ENCODE measurements around the gene ZNF329. TPM values are rescaled to one million over a fixed set of nuclear protein-coding genes. Genes with fewer than 3 reads are reported as not detected.

The ZNF329 gene
- total and polyA plus RNA-seq, 9 of the 15 experiments (the other 6 are each of a cell fraction or from before 2014, with no cell fraction given) = 0.21 to 3.6 (median 2.2) TPM

- TF ChIP-seq BCLAF1 (IDR thresholded peaks at IDR 0.05; ENCODE audit: borderline replicate concordance in 1 of 2, control insufficient read depth in 1 of 2, low read depth in 2 of 2, low read length in 1 of 2) = no peak
- TF ChIP-seq NR1H2 (CRISPR knock-in tag; IDR thresholded peaks at IDR 0.05) = no peak
- TF ChIP-seq MAZ (CRISPR knock-in tag; conservative IDR thresholded peaks at IDR 0.05 in 1 of 2, IDR thresholded peaks at IDR 0.05 in 1 of 2) = peak in 1 of 2 experiments; percentile 65; a peak in 3 of 4 replicates
- no peak for TF ChIP-seq SIN3A (IDR thresholded peaks at IDR 0.05; ENCODE audit: borderline replicate concordance in 2 of 2, control insufficient read depth in 1 of 2, low read depth in 2 of 2, low read length in 2 of 2)
- peak; percentile 62 for TF ChIP-seq CXXC5 (CRISPR knock-in tag; IDR thresholded peaks at IDR 0.05)
- no peak for TF ChIP-seq ZNF280B (CRISPR knock-in tag; IDR thresholded peaks at IDR 0.05)
- TF ChIP-seq SNRNP70 (optimal IDR thresholded peaks at IDR 0.05; ENCODE audit: low read depth, low read length) = no peak
- no peak for TF ChIP-seq CEBPB (tag; IDR thresholded peaks at IDR 0.05)
- TF ChIP-seq HNRNPLL (IDR thresholded peaks at IDR 0.05; ENCODE audit: low read depth, low read length, poor library complexity, severe bottlenecking) = peak; percentile 94
- no peak for TF ChIP-seq E2F1 (CRISPR knock-in tag; IDR thresholded peaks at IDR 0.05)
- no peak for TF ChIP-seq BRF1 (IDR thresholded peaks at IDR 0.05; ENCODE audit: borderline replicate concordance, extremely low read depth, insufficient read length)
- TF ChIP-seq RAD51 (IDR thresholded peaks at IDR 0.05; ENCODE audit: borderline replicate concordance, low read depth) = no peak
- no peak for TF ChIP-seq CBX5 (IDR thresholded peaks at IDR 0.05; ENCODE audit: borderline replicate concordance, low read depth)
- no peak for TF ChIP-seq ZNF431 (CRISPR knock-in tag; IDR thresholded peaks at IDR 0.05)
- TF ChIP-seq YY1 (IDR thresholded peaks at IDR 0.05; ENCODE audit: borderline replicate concordance in 1 of 3, control insufficient read depth in 1 of 3, extremely low read depth in 1 of 3, insufficient read depth in 3 of 3, insufficient read length in 1 of 3, insufficient replicate concordance in 2 of 3, low read depth in 1 of 3, low read length in 2 of 3) = peak; percentile 55 to 94 (median 80)
- TF ChIP-seq ZBTB7A (IDR thresholded peaks at IDR 0.05; ENCODE audit: borderline replicate concordance, control insufficient read depth, low read depth, low read length) = peak; percentile 64; the same call in 1 of the 2 replicates
- 0 out of 2 replicates have a peak, but pooled peaks have one; percentile 27 for TF ChIP-seq SRSF1 (IDR thresholded peaks at IDR 0.05; ENCODE audit: low read depth, low read length)
- TF ChIP-seq KDM5B (IDR thresholded peaks at IDR 0.05; ENCODE audit: insufficient replicate concordance, low read depth, low read length) = peak; percentile 63
Observed at GRCh38 chr19:58150328-58150921, at the start of gene ZNF329 (continued).

Measured in K562 (cell line).